Gastroesophageal sphincter (tissue), 3 donors: ENCODE results near the gene CNTN5.

ENCODE experiments used
- CTCF ChIP-seq, 4 experiments: fragments of 200-600 bp in 2 of 4; fragments of 450-650 bp in 2 of 4; sonication (generic) in 1 of 4; IDR thresholded peaks; one replicate each; pipeline ENCODE4 v1.5.1; 2017 to 2019; ENCODE audit warnings: antibody characterized with exemption in 4 of 4, mild to moderate bottlenecking in 2 of 4, moderate library complexity in 2 of 4
- POLR2A ChIP-seq, 2 donors: fragments of 450-650 bp; IDR thresholded peaks; one replicate each; pipeline ENCODE4 v1.6.1; 2017; ENCODE audit warnings: antibody characterized with exemption in 2 of 2, mild to moderate bottlenecking in 2 of 2, moderate library complexity in 1 of 2
- POLR2AphosphoS5 ChIP-seq: sonication (generic); formaldehyde crosslinking; IDR thresholded peaks from one replicate; pipeline ENCODE4 v1.6.1; 2017; ENCODE audit warnings: antibody characterized with exemption

GRCh38 chr11:100152766-100153165 is 1132.0 kb downstream of the CNTN5 start:
- TF ChIP-seq POLR2AphosphoS5: no peak
- no peak for TF ChIP-seq CTCF (IDR thresholded peaks at IDR 0.05)
- no peak for TF ChIP-seq POLR2A (IDR thresholded peaks at IDR 0.05)
